HEK293 (cell line): ENCODE measurements around the gene LCN12.

ENCODE experiments used
- CTCF ChIP-seq: fragments of 450-650 bp; formaldehyde crosslinking; IDR thresholded peaks from 2 replicates; pipeline ENCODE4 v1.5.1; 2016; ENCODE audit warnings: missing biosample characterization, missing genetic modification characterization
- MYNN ChIP-seq: fragments of 450-650 bp; formaldehyde crosslinking; IDR thresholded peaks from 2 replicates; pipeline ENCODE4 v1.5.1; 2016; ENCODE audit warnings: missing biosample characterization, missing genetic modification characterization, borderline replicate concordance
- OSR2 ChIP-seq: fragments of 450-650 bp; formaldehyde crosslinking; IDR thresholded peaks from 2 replicates; pipeline ENCODE4 v1.5.1; 2016; ENCODE audit warnings: missing biosample characterization, missing genetic modification characterization
- ZNF350 ChIP-seq: fragments of 450-650 bp; formaldehyde crosslinking; IDR thresholded peaks from 2 replicates; pipeline ENCODE4 v1.5.0; 2017; ENCODE audit warnings: missing biosample characterization, mild to moderate bottlenecking, missing genetic modification characterization
- ZNF792 ChIP-seq: fragments of 450-650 bp; formaldehyde crosslinking; IDR thresholded peaks from 2 replicates; pipeline ENCODE4 v1.5.1; 2016; ENCODE audit warnings: missing biosample characterization, missing genetic modification characterization

- TF ChIP-seq MYNN (tag by site-specific recombination) (no peak), ZNF792 (no peak), CTCF (tag by site-specific recombination) (no peak), ZNF350 (tag by site-specific recombination) (no peak), OSR2 (tag by site-specific recombination) (no peak)
These were observed 36.8 kb downstream of the LCN12 start for GRCh38 chr9:136988872-136989271.
